Neural cell (in vitro differentiated cells): ENCODE measurements around the gene TCOF1.

ENCODE experiments used
- EP300 ChIP-seq: fragments of 450-650 bp; conservative IDR thresholded peaks from 2 replicates; pipeline ENCODE4 v1.6.1; 2014; ENCODE audit warnings: antibody characterized with exemption, mild to moderate bottlenecking, moderate library complexity; ENCODE audit not compliant: poor library complexity, severe bottlenecking
- POLR2AphosphoS5 ChIP-seq: IDR thresholded peaks from 2 replicates; pipeline ENCODE4 v1.6.1; 2012
- TAF1 ChIP-seq: IDR thresholded peaks from 2 replicates; pipeline ENCODE4 v1.6.1; 2012; ENCODE audit warnings: low read depth
- TF ChIP-seq, protein P1 (sequence below): fragments of 450-650 bp; IDR thresholded peaks from 2 replicates; pipeline ENCODE4 v1.5.1; 2014; ENCODE audit warnings: antibody characterized with exemption, mild to moderate bottlenecking, moderate library complexity; ENCODE audit not compliant: poor library complexity, severe bottlenecking

DNA sequence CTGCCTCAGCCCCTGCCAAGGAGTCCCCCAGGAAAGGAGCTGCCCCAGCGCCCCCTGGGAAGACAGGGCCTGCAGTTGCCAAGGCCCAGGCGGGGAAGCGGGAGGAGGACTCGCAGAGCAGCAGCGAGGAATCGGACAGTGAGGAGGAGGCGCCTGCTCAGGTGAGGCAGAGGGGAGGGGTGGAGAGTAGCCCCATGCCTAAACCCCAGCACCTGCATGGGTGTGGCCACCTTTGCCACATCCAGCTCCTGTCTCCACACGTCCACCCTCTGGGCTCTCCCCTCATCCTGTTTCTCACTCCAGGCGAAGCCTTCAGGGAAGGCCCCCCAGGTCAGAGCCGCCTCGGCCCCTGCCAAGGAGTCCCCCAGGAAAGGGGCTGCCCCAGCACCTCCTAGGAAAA is 17.2 kb downstream of the TCOF1 start:
- no peak for TF ChIP-seq EP300
- TF ChIP-seq, protein P1, sequence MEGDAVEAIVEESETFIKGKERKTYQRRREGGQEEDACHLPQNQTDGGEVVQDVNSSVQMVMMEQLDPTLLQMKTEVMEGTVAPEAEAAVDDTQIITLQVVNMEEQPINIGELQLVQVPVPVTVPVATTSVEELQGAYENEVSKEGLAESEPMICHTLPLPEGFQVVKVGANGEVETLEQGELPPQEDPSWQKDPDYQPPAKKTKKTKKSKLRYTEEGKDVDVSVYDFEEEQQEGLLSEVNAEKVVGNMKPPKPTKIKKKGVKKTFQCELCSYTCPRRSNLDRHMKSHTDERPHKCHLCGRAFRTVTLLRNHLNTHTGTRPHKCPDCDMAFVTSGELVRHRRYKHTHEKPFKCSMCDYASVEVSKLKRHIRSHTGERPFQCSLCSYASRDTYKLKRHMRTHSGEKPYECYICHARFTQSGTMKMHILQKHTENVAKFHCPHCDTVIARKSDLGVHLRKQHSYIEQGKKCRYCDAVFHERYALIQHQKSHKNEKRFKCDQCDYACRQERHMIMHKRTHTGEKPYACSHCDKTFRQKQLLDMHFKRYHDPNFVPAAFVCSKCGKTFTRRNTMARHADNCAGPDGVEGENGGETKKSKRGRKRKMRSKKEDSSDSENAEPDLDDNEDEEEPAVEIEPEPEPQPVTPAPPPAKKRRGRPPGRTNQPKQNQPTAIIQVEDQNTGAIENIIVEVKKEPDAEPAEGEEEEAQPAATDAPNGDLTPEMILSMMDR, result no peak
- TF ChIP-seq POLR2AphosphoS5, result no peak
- no peak for TF ChIP-seq TAF1
